HG02973 (cell line): Measurements from ENCODE around the gene DBH.
"Not testable (repeated sequence)": the region's sequence is repeated elsewhere in the genome, so short reads cannot be mapped to it uniquely, and the experiment has no call there.

ENCODE experiments used
- ATAC-seq: cut with Tn5 transposase; IDR thresholded peaks from one replicate; pipeline ENCODE4 v1.9.1; 2021; ENCODE audit warnings: moderate library complexity; ENCODE audit not compliant: unreplicated experiment

DBH gene

DNA sequence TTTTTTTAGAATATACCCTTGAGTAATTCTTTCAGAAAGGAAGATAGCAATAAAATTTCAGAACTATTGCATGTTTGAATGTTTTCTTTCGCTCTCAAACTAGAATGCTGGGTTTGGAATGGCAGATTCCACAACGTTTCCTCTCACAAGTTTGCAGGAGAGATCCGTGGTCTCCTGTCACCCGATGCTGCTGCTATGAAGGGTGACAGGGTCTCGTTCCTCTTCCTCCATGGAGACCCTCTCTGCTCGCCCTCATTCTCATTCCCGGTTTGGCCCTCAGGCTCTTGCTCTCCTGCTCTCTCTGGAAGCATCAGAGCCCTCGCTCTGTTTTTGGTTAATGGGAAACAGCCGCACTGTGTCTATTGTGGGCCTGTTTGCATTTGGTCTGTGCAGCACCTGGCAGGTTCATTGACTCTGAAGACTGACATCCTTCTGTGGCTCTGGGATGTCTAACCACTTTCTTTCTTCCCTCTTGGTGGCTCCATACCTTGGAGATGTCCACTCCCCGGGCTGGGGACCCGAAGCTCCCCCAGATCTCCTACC is 14.4 kb upstream of the DBH start:
- no peak for ATAC-seq

DNA sequence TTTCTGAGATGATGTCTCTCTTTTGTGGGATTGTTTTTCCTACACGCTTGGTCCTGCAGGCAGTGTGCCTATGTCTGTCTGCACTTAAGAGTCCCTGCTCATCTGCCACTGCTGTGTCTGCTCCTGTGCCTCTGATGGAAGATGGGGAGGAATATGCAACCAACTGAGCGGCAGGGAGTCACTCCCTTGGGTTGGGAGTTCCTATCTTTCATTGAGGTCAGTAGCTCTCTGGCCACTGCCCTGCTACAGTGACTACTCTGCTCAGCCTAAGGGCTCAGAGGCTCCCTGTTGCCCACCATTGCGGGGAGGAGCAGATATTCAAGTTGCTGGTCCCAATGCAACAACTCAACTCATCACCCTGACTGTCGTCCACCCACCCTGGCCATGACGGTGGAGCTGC is 13.6 kb upstream of the DBH start:
- ATAC-seq, result no peak

DNA sequence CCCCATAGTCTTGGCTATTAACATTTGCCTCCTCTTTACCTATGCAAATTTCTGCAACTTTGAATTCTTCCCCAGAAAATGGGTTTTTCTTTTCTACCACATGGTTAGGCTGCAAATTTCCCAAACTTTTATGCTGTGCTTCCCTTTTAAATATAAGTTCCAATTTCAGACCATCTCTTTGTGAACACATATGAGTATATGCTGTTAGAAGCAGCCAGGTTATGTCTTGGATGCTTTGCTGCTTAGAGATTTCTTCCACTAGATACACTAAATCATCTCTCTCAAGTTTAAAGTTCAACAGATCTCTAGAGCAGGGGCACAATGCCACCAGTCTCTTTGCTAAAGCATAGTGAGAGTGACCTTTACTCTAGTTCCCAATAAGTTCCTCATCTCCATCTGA is 10.2 kb upstream of the DBH start:
- ATAC-seq, result not testable (repeated sequence)

DNA sequence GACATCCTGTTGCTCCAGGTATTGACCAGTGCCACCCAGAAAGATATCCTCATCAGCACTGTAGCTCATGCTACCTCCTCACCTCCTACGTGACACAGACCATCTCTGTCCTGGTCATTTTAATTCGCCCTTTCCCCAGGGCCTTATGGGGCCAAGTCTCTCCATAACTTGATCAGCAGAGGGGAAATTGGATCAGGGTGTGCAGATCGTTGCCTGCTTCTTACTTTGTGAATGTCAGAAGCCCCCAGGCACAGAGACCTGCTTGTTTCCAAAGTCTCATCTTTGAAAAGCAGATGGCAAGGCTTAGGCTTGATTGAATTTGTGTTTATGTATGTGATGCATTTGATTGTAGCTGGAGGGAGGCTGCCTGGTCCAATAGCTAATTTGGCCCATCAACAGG is 8.8 kb upstream of the DBH start:
- ATAC-seq, result no peak

DNA sequence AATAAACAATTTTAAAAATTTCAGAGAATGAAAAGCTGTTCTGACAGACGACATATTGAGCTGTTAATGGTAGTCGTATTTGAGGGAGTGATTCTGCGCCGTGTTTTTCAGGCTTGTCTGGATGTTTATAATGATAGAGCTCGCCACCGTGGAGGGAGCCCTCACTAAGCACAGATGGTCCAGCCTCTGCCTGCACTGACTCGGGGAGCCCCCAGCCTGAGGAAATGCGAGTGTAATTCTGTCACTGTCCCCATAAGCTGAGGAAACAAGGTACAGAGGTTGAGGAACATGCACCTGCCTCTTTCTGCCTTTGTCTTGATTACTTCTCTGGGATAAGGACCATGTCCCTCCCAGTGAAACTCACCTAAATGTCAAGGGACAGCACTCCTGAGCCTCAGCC is 7.4 kb upstream of the DBH start:
- ATAC-seq, result no peak

DNA sequence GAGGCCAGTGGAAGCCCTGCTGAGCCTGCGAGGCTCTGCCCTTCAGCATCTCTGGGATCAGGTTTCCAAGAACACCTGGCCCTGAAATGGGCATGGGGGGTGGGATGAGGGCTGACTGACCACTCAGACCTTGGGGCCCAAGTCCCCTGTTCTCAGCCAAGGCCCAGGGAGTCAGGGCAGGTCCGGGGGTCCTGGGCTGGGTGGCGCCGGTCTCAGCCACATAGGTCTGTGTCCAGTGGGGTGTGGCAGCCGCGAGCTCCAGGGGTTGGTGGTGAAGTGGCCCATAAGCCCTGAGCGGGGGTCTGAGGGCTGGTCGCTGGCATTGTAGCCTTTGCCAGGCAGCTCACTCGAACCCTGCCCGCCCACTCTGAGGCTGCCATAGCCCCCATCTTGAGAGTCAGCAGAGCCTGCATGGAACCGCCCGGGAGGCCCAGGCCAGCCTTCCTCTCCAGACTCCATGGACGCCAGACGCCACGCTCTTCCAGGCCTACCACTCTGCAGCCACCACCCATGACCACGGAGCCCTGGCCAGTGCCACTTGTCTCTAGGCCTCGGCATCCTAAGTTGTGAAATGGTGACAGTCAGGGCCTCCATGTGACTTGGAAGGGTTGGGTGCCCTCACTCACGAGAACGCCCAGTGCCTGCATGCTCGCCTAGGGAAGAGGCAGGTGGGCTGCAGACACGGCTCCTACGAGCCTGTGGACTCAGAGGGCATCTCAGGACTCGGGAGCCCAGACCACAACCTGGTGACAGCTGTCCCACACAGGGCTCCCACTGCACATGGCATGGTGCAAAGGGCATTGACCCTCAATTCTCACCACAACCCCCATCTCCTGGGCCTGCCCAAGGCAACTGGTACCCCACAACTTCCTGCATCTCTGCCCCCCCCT is 6.7 kb upstream of the DBH start:
- no peak for ATAC-seq

DNA sequence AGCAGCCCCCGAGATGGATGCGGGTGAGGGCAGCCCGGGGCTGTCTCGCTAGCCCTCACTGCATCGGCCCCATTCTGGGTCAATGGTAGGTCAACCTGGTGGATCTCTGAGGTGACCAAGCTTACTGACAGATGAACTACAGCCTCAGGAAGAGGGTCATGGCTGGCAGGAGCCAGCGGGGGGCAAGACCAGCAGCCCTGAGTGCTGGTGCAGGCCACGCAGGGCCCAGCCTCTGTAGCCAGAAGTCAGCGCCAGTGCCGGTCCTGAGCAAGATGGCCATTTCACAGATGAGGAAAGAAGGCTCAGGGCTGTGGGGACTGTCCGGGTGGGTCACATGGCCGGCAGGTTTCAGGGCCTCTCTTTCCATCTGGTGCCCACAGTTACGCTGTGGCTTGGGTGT is 5.1 kb upstream of the DBH start:
- ATAC-seq, result no peak

DNA sequence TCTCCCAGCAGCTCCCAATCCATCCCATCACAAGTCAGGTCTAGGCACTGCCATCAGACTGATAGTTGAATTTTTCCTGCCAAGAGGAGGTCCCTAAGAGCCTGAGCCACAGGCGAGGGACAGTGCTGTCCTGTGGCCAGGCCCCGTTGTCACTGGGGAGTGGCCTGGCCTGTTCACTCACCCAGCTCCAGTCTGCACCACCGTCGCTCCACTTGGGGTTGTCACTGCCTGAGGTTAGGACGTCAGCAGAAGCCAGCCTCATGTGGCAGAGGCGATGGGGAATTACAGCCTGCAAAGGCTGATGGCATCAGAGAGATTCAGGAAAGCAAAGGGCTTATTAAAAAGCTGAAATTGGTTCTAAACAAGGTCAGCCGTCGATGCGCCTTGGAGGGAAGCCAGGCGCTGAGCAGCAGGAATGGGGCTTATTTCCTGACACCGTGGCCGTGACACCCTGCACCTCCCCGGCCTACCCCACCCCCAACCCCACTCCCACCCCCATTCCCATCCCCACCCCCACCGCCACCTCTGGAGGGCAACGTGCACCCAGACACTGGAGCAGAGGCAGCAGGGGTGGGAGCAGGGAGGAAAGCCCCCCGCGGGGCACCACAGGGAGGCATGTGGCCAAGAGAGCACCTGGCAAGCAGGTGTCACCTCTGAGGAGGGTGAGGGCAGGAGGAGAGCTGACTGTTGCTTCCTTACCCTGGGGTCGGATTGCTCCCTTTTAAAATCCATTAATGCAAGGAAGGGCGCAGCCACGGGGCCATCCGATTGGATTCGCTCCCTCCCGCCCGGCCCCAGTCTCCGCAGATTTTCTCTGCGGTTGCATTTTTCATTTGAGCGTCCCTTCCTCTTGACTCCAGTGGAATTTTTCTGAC is 3.1 kb upstream of the DBH start:
- no peak for ATAC-seq

DNA sequence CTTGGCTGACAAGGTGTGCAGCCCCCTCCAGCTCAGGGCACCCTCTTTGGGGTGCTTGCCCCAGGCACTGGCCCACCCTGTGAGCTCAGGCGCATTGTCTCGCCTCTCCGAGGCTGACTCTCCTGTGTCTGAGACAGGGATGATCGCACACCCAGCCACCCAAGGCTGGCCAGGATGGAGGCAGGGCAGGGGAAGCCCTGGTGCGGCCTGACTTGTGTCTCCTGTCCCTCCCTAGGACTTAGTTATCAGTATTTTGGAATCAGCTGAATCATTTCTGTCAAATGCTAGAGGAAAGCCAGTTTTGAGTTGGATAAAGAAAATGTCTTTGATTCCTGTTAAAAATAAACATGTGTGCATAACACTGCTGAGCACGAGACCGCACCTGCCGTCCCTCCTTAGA is 2.5 kb upstream of the DBH start:
- ATAC-seq, result no peak

DNA sequence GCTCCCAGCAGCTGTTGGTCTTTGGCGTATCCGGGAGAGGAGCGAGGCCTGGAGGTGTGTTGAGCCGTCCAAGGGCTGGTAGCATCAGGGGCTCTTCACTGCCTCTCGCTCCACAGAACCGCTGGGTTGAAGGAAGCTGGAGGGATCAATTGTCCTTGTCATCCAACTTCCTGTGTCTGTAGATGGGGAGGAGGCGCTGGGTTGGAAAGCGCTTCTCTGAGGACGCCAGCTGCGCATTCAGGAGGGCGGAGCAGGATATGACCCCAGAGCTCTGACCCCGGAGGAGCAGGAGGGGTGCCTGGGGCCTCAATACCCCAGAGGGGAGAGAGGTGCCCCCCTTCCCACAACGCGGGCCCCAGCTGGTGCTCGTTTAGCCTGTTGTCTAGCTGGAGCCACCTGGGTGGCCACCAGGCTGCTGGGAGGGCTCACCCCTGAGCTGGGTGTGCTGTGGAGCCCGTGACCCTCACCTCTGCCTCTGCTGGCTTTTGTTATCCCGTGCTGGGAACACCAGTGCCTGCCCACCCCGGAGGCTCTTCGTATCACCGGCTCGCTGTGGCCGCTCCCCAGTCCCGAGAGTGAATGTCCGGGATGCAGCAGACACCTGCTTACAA is 2.0 kb upstream of the DBH start:
- no peak for ATAC-seq

DNA sequence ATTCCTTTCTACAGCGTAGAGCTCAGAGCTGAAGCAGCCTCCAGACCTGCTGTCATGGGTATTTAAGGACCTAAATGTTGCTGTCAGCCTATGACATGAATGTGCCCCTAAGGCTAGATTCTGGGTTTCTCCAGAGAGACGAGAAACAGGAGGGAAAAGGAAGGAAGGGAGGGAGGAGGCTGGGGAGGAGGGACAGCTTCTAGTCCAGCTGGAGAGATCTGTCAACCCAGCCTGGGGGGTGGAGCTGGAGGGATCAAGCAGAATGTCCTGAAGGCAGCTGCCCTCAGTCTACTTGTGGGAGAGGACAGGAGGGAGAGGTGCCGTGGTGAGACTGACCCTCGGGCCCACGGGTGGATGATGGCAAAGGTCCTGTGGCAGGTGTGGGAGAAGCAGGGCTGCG is 1.1 kb upstream of the DBH start:
- no peak for ATAC-seq

DNA sequence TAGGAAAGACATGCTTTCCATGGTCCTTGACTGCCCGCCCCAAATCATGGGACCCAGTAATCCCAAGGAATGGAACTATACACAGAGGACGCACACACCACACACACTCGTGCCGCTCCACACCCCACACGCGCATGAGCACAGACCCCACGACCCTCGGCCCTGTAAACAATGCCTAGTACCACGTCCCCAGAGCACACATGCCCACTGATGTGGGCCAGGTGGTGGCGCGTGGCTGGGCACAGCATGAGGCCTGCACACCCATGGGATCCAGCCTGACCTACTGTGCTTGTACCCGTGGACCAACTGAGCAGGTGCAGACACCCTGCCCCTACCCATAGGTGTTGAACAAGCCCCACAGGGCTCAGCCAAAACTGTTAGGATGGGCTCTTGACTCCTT is 739 bp downstream of the DBH start:
- ATAC-seq, result no peak

DNA sequence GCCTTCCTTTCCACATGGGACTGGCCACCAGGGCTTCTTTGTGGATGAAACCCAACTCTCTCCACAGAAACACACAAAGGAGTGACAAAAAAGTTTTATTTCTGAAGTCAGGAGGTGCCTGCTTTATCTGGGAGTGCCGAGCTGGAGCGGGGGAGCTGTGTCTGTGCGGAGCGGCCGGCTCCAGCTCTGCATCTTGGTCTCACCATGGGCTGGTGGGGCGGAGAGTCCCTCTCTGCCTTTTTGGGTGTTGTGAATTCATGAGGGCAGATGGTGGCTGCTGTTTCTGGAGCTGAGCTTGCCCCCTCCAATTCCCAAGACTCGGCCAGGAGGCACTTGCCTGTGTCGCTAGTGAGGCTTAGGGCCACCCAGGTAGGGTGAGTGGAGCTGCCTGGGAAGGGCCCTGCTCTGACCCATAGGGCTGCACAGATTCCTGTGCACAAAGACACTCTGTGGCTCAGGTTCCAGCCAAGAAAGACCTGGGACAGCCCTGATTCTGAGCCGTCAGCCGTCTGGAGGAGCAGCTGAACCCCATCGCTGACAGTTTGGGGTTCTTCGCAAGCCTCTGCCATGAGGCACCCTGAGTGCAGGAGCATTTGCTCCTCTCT is 1.4 kb downstream of the DBH start:
- no peak for ATAC-seq

DNA sequence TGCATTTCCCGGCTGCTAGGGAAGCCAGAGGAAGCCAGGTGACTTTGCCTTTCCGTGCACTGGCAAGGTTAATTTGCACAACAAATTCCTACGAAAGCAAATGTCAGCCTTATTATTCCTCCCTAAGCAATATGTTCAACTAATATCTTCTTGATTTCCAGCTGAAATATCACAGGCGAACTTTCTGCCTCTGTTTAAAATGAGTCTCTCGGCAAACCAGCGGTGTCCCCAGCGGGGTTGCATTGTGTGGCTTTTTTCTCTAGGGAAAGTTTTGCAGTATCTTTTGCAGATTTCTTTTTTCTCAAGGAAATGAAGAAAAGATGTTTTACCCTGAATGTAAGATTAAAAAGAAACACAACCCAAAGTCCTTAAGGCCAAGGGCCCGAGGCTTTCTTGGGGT is 1.9 kb downstream of the DBH start:
- no peak for ATAC-seq

DNA sequence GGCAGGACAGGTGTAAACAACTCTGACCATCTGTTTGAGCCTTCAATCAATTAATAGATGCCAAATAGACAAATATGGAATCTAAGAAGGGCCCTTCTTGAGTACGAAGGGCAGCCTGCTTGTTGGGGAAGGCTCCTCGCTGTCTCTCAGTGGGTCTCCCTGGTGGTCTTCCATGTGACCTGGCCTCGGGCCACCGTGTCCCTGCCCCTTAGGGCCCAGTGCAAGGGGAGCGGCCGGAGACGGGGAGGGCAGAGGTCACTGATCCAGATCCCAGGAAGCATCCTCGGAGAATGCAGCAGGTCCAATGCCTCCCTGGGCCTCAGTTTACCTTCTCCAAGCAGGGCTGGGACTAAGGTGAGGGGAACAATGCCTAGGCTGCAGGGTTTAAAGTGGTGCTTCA is 2.5 kb downstream of the DBH start:
- ATAC-seq, result no peak

DNA sequence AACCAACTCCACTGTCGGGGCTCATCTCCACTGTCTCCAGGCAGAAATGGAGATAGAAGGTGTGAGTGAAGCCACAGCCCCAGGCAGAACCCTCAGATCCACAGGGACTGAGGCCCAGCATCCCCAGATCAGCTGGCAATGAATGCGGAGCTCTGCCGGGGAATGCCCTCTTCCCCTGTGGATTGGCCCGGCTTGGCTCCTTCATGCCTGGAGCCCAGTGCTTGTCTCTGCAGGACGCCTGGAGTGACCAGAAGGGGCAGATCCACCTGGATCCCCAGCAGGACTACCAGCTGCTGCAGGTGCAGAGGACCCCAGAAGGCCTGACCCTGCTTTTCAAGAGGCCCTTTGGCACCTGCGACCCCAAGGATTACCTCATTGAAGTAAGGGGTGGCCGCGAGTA is 3.5 kb downstream of the DBH start:
- no peak for ATAC-seq

DNA sequence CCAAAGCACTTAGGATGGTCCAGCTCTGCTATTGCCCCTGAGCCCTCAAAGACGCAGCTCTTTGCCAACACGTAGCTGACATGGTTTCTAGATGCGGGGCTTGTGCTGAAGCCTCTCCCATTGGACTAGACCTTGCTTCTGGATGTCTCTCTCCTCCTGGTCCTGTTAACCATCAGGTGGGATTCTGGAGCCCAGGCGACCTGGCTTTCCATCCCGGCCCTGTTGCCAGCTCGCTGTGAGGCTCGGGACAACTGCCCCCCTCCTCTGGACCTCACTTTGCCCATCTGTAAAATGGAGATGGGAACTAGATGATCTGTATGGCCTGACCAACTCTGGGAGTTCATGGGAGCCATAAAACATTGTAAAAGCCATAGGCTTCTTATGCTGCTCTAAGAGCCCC is 4.0 kb downstream of the DBH start:
- no peak for ATAC-seq

DNA sequence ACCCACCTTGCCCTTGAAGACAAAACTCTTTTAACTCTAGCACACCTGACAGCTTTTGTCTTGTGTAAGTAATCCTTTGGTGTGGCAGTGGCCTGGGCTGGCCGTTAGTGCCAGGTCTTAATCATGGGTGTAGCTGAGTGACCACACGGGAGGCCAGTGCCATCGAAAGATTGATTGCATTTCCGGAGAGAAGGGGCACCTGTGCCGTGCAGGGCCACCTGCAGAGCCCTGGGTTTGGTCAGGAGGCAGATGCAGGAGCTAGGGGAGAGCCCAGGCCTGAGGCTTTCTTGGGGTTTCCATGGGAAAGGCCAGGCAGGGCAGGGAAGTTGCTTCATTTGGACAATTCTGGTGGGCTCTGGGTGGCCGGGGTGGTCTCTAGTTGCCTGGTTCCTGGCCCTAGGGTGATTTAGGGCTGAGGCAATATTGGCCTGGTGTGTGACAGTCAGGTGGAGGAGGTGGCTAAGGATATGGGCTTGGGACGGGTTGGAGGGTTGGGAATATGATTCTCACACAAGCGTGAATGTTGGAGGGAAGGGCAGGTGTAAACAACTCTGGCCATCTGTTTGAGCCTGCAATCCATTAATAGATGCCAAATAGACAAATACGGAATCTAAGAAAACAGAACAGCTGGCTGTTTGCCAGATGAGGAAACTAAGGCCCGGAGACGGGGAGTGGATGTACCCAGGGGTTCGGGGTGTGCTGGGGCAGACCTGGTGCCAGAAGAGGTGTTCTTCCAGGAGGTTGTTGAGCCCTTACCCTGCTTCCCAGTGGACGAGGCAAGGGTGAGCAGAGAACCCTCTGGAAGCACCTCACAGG is 4.6 kb downstream of the DBH start:
- ATAC-seq, result no peak

DNA sequence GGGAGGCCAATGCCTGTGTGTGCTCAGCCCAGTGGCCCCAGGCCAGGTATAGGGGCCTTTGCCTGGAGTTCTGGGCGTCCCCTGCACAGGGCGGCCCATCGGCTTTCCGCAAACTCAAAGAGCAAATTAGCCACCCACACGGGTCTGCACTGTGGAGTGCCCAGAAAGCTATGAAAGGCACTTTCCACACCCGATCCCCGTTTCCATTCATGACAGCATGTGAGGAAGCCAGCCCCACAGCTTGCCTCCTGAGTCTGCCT is 5.2 kb downstream of the DBH start:
- ATAC-seq, result no peak

DNA sequence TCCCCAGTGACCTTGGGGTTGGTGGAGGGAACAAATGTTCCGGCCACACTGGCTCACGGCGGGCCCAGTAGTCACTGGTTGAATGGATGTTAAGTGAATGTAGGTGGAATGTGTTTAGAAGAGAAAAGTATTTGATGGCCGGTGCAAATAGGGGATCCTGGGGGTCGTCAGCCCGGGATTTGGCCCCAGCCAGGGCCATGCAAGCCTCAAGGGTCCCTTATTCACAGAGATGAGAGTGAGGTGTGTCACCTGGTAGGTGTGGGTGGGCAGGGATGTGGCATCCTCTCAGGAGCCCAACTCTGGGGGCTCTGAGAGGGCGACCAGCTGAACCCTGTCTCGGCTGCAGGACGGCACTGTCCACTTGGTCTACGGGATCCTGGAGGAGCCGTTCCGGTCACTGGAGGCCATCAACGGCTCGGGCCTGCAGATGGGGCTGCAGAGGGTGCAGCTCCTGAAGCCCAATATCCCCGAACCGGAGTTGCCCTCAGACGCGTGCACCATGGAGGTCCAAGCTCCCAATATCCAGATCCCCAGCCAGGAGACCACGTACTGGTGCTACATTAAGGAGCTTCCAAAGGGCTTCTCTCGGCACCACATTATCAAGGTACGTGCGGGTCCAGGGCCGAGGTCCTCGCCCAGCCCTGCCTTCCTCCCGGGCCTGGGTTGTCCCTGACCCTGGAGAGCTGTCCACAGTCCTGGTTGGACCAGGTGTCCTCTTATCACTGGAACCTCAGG is 5.9 kb downstream of the DBH start:
- ATAC-seq, result no peak
